ENCODE data around the gene WDR37.
"Not testable (repeated sequence)": the region's sequence is repeated elsewhere in the genome, so short reads cannot be mapped to it uniquely, and the experiment has no call there.

Gene WDR37

DNA sequence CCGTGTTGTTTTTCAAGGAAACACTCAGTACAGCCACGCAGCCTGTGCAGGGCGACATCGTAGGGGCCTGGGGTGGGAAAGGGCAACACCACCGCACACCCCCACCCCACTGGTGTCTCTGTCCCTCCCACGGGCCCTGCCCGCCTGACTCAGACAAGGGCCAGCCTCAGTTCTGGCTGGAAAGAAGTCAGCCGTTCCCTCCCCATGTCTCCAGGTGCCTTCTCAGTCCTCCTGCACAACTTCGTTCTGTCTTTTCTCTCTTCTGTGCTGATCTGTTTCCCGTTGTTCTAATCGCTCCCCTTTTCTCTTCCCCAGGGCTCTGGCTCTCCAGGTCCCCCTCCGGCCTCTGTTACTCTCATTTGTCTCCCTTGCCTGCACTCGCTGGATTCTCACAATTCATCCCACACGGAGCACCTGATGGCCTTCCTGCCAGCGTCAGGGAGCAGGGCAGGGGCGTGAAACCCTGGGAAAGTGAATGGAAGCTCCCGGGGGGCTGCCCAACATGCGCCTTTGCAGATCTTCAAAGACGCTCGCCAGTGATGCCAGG lies 97.7 kb downstream of the WDR37 start:
- no peaks in the 10 kb centered on the region for H3K4me1 Mint-ChIP-seq (ENCODE audit: low read depth)
- H3K4me3 Mint-ChIP-seq, result no peak overlapping the region
- intact Hi-C loops (cut with micrococcal nuclease), result no loop called here
- no peaks in the 10 kb centered on the region for H3K9me3 Mint-ChIP-seq
- H3K27me3 Mint-ChIP-seq, result no peaks in the 10 kb centered on the region
- H3K27ac Mint-ChIP-seq, result no peak overlapping the region
- no peaks in the 10 kb centered on the region for H3K36me3 Mint-ChIP-seq (ENCODE audit: low read depth)

- Mint-ChIP-seq H3K4me3 (no peak overlapping the region), H3K4me1 (ENCODE audit: low read depth) (no peaks in the 10 kb centered on the region), H3K27me3 (no peaks in the 10 kb centered on the region), H3K36me3 (ENCODE audit: low read depth) (no peaks in the 10 kb centered on the region), H3K9me3 (no peaks in the 10 kb centered on the region), H3K27ac (no peak overlapping the region)
- intact Hi-C loops (cut with micrococcal nuclease), result no loop called here
These were observed 98.5 kb downstream of the WDR37 start for GRCh38 chr10:1154531-1155295.

- Mint-ChIP-seq H3K4me3 (no peak overlapping the region), H3K9me3 (no peaks in the 10 kb centered on the region), H3K36me3 (ENCODE audit: low read depth) (no peaks in the 10 kb centered on the region), H3K27ac (no peak overlapping the region), H3K4me1 (ENCODE audit: low read depth) (no peaks in the 10 kb centered on the region), H3K27me3 (no peaks in the 10 kb centered on the region)
- intact Hi-C loops (cut with micrococcal nuclease), result no loop called here
These were observed 99.8 kb downstream of the WDR37 start for GRCh38 chr10:1155791-1156615.

- intact Hi-C loops (cut with micrococcal nuclease), result no loop called here
- Mint-ChIP-seq H3K36me3 (ENCODE audit: low read depth) (no peaks in the 10 kb centered on the region), H3K4me3 (no peak overlapping the region), H3K9me3 (no peaks in the 10 kb centered on the region), H3K27me3 (no peaks in the 10 kb centered on the region), H3K4me1 (ENCODE audit: low read depth) (no peaks in the 10 kb centered on the region), H3K27ac (no peak overlapping the region)
These were observed 100.4 kb downstream of the WDR37 start for GRCh38 chr10:1156616-1156886.

DNA sequence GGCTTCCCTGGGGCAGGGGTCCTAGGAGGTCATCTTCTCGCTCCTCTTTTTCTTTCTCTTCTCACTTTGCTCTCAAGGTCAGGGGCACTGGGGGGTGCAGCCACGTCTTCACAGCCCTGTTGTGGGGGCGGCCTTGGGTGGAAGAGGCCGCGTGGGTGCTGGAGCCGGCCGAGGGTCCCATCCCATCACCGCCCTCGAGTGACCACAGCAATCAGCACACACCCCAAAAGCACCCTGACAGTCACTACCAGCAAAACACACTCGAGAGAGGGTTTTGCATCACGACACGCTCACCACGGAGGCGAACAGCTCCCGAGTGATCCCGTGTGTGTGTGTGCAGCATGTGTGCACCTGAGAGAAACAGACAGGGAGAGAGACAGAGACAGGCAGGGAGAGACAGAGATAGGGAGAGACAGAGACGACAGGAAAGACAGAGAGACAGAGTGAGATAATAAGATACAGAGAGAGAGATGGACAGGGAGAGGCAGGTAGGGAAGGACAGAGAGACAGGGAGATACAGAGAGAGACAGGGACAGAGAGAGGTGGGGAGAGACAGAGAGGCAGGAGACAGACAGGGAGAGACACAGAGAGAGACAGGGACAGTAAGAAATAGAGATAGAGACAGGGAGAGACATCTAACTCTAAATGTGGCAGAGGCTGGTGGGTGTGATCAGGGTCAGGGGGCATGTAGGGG lies 100.9 kb downstream of the WDR37 start:
- no peaks in the 10 kb centered on the region for H3K9me3 Mint-ChIP-seq
- H3K36me3 Mint-ChIP-seq (ENCODE audit: low read depth), result no peaks in the 10 kb centered on the region
- intact Hi-C loops (cut with micrococcal nuclease), result no loop called here
- H3K4me3 Mint-ChIP-seq, result no peak overlapping the region
- H3K27ac Mint-ChIP-seq, result no peak overlapping the region
- no peaks in the 10 kb centered on the region for H3K27me3 Mint-ChIP-seq
- H3K4me1 Mint-ChIP-seq (ENCODE audit: low read depth), result no peaks in the 10 kb centered on the region

DNA sequence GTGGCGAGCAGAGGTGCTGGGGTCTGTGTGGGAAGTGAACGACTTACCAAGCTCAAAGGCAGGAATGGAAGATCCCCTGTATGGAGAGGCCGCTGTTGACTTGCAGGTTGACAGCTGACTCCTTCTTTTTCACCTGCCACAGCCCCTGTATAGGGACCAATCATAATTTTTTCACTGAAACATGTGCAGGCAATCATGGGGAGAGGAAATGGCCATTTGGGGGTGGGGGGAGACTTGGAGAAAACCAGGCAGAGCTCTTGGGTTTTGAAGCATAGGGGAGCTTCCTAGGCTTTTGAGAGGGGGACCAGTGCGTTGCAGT lies 101.4 kb downstream of the WDR37 start:
- Mint-ChIP-seq H3K4me3 (no peak overlapping the region), H3K27me3 (no peaks in the 10 kb centered on the region), H3K4me1 (ENCODE audit: low read depth) (no peaks in the 10 kb centered on the region), H3K9me3 (no peaks in the 10 kb centered on the region), H3K36me3 (ENCODE audit: low read depth) (no peaks in the 10 kb centered on the region), H3K27ac (no peak overlapping the region)
- intact Hi-C loops (cut with micrococcal nuclease), result no loop called here

DNA sequence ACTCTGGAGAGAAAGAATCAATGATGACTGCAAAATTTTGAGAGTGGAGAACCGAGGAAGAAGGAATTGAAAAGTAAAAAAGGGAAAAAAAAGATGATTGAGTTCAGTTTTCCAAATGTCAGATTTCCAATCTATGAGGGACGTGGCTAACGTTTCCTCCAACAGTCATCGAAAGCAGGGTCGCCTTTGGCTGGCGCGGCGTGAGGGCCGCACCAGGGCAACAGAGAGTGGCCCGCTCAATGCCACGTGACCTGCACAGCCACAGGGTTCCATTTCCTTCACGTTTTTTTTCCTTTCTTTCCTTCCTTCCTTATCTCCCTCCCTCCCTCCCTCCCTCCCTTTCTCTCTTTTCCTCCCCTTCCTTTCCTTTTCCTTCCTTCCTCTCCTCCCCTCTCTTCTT lies 101.9 kb downstream of the WDR37 start:
- Mint-ChIP-seq H3K4me3 (no peak overlapping the region), H3K27me3 (no peaks in the 10 kb centered on the region), H3K36me3 (ENCODE audit: low read depth) (no peaks in the 10 kb centered on the region), H3K4me1 (ENCODE audit: low read depth) (no peaks in the 10 kb centered on the region), H3K9me3 (no peaks in the 10 kb centered on the region), H3K27ac (no peak overlapping the region)
- intact Hi-C loops (cut with micrococcal nuclease), result no loop called here

GRCh38 chr10:1158536-1158935 lies 102.4 kb downstream of the WDR37 start:
- H3K9me3 Mint-ChIP-seq; H3K4me3 Mint-ChIP-seq; H3K36me3 Mint-ChIP-seq (ENCODE audit: low read depth); H3K27ac Mint-ChIP-seq; H3K27me3 Mint-ChIP-seq; H3K4me1 Mint-ChIP-seq (ENCODE audit: low read depth); intact Hi-C loops (cut with micrococcal nuclease): not testable (repeated sequence)

GRCh38 chr10:1159131-1160061 lies 103.2 kb downstream of the WDR37 start:
- Mint-ChIP-seq H3K36me3 (ENCODE audit: low read depth) (no peaks in the 10 kb centered on the region), H3K27ac (no peak overlapping the region), H3K27me3 (no peaks in the 10 kb centered on the region), H3K4me3 (no peak overlapping the region), H3K9me3 (no peaks in the 10 kb centered on the region), H3K4me1 (ENCODE audit: low read depth) (no peaks in the 10 kb centered on the region)
- intact Hi-C loops (cut with micrococcal nuclease), result no loop called here

GRCh38 chr10:1160561-1161314 lies 104.6 kb downstream of the WDR37 start:
- intact Hi-C loops (cut with micrococcal nuclease), result no loop called here

GRCh38 chr10:1161315-1161673 lies 105.1 kb downstream of the WDR37 start:
- H3K4me1 Mint-ChIP-seq (ENCODE audit: low read depth); H3K27me3 Mint-ChIP-seq; H3K4me3 Mint-ChIP-seq; H3K9me3 Mint-ChIP-seq; intact Hi-C loops (cut with micrococcal nuclease); H3K36me3 Mint-ChIP-seq (ENCODE audit: low read depth); H3K27ac Mint-ChIP-seq: not testable (repeated sequence)

More at GRCh38 chr10:1160561-1161314, 104.6 kb downstream of the WDR37 start:
- no peaks in the 10 kb centered on the region for H3K9me3 Mint-ChIP-seq
- no peak overlapping the region for H3K4me3 Mint-ChIP-seq
- no peak overlapping the region for H3K27ac Mint-ChIP-seq
- no peaks in the 10 kb centered on the region for H3K36me3 Mint-ChIP-seq (ENCODE audit: low read depth)
- H3K27me3 Mint-ChIP-seq, result no peaks in the 10 kb centered on the region
- H3K4me1 Mint-ChIP-seq (ENCODE audit: low read depth), result no peaks in the 10 kb centered on the region

GRCh38 chr10:1162481-1163203 lies 106.5 kb downstream of the WDR37 start:
- Mint-ChIP-seq H3K4me3 (no peak overlapping the region), H3K36me3 (ENCODE audit: low read depth) (no peaks in the 10 kb centered on the region), H3K27me3 (no peaks in the 10 kb centered on the region), H3K27ac (no peak overlapping the region), H3K9me3 (no peaks in the 10 kb centered on the region), H3K4me1 (ENCODE audit: low read depth) (no peaks in the 10 kb centered on the region)
- intact Hi-C loops (cut with micrococcal nuclease), result no loop called here

All from dendritic cell treated with granulocyte-macrophage colony-stimulating factor and Interleukin-4, amounts not matched to agents 40 ng/mL and 50 ng/mL, for 4 days (primary cell).